Right lobe of liver (tissue), 4 donors: ENCODE measurements around the gene FADS3.

ENCODE experiments used
- CTCF ChIP-seq, 4 donors: fragments of 200-600 bp in 3 of 4; fragments of 450-650 bp in 1 of 4; IDR thresholded peaks; one replicate each; pipeline versions ENCODE4 v1.5.1 to v1.8.0; 2016 to 2022; ENCODE audit warnings: antibody characterized with exemption in 4 of 4, mild to moderate bottlenecking in 2 of 4
- POLR2A ChIP-seq: fragments of 450-650 bp; IDR thresholded peaks from one replicate; pipeline ENCODE4 v1.6.1; 2017; ENCODE audit warnings: antibody characterized with exemption, mild to moderate bottlenecking
- donor health status: DM: no; HTN: no; CAD: no.
- donor health status: DM: no; HTN: no; CAD: no.
- donor health status: DM: no; HTN: yes; CAD: no.

GRCh38 chr11:61838921-61839320 lies 52.4 kb downstream of the FADS3 start:
- no peak for TF ChIP-seq CTCF (IDR thresholded peaks at IDR 0.05)
- no peak for TF ChIP-seq POLR2A
